Subcutaneous adipose tissue (tissue), 4 donors: ENCODE data around the gene HES4. TPM values are rescaled to one million over a fixed set of nuclear protein-coding genes. Genes with fewer than 3 reads are reported as not detected.

ENCODE experiments used
- CTCF ChIP-seq: fragments of 450-650 bp; IDR thresholded peaks from one replicate; pipeline ENCODE4 v1.5.1; 2016; ENCODE audit warnings: low read depth, mild to moderate bottlenecking, control low read depth, antibody characterized with exemption, moderate library complexity
- total RNA-seq, 4 donors: library from RNA; depleted of rRNA; stranded (reverse); fragments of >200 nt; gene quantifications; one replicate each; pipeline ENCODE4 v1.1.0, GENCODE V29; 2016

Gene HES4
- total RNA-seq, 4 donors from 2014 or later = 6.4 to 12.8 (median 7.2) TPM

- no peak for TF ChIP-seq CTCF
Observed at GRCh38 chr1:1024771-1025699, 25.1 kb upstream of the HES4 start.

- no peak for TF ChIP-seq CTCF
Observed at GRCh38 chr1:1024149-1024770, 24.4 kb upstream of the HES4 start.

- no peak for TF ChIP-seq CTCF
Observed at GRCh38 chr1:1023700-1024099, 23.8 kb upstream of the HES4 start.

GRCh38 chr1:1022302-1023009 is 22.6 kb upstream of the HES4 start:
- TF ChIP-seq CTCF = no peak

GRCh38 chr1:1021920-1022259 is 22.0 kb upstream of the HES4 start:
- TF ChIP-seq CTCF = no peak

- no peak for TF ChIP-seq CTCF
Observed at GRCh38 chr1:1021010-1021919, 21.4 kb upstream of the HES4 start.
